HEK293 (cell line): ENCODE measurements around the gene FHL3.
A peak's percentile ranks its signal among the peaks of the same experiment; 100 is the strongest.

Source experiments
- GLIS2 ChIP-seq: fragments of 450-650 bp; formaldehyde crosslinking; IDR thresholded peaks from 2 replicates; pipeline ENCODE4 v1.5.1; 2016; ENCODE audit warnings: missing biosample characterization, missing genetic modification characterization
- OSR2 ChIP-seq: fragments of 450-650 bp; formaldehyde crosslinking; IDR thresholded peaks from 2 replicates; pipeline ENCODE4 v1.5.1; 2016; ENCODE audit warnings: missing biosample characterization, missing genetic modification characterization
- PRDM1 ChIP-seq: fragments of 450-650 bp; formaldehyde crosslinking; IDR thresholded peaks from 2 replicates; pipeline ENCODE4; 2016; ENCODE audit warnings: missing biosample characterization, missing genetic modification characterization
- TRIM28 ChIP-seq: IDR thresholded peaks from 2 replicates; pipeline ENCODE4 v1.6.1; 2011; ENCODE audit warnings: low read length, control low read depth, borderline replicate concordance
- ZBTB7A ChIP-seq: fragments of 450-650 bp; formaldehyde crosslinking; IDR thresholded peaks from 2 replicates; pipeline ENCODE4 v1.5.1; 2016; ENCODE audit warnings: low read depth, missing biosample characterization, missing genetic modification characterization
- ZBTB8A ChIP-seq: fragments of 450-650 bp; formaldehyde crosslinking; IDR thresholded peaks from 2 replicates; pipeline ENCODE4 v1.5.1; 2016; ENCODE audit warnings: missing biosample characterization, missing genetic modification characterization
- ZNF133 ChIP-seq: fragments of 450-650 bp; formaldehyde crosslinking; IDR thresholded peaks from 2 replicates; pipeline ENCODE4 v1.5.1; 2016; ENCODE audit warnings: missing biosample characterization, missing genetic modification characterization
- ZNF169 ChIP-seq: fragments of 450-650 bp; formaldehyde crosslinking; IDR thresholded peaks from 2 replicates; pipeline ENCODE4 v1.5.1; 2016; ENCODE audit warnings: missing biosample characterization, missing genetic modification characterization
- ZNF354C ChIP-seq: fragments of 450-650 bp; formaldehyde crosslinking; IDR thresholded peaks from 2 replicates; pipeline ENCODE4 v1.5.1; 2016; ENCODE audit warnings: missing biosample characterization, missing genetic modification characterization, low read depth, borderline replicate concordance
- ZNF404 ChIP-seq: fragments of 450-650 bp; formaldehyde crosslinking; IDR thresholded peaks from 2 replicates; pipeline ENCODE4 v1.5.1; 2017; ENCODE audit warnings: missing biosample characterization, missing genetic modification characterization
- ZNF423 ChIP-seq: fragments of 450-650 bp; formaldehyde crosslinking; IDR thresholded peaks from 2 replicates; pipeline ENCODE4 v1.5.1; 2016; ENCODE audit warnings: missing biosample characterization, missing genetic modification characterization
- ZNF501 ChIP-seq: fragments of 450-650 bp; formaldehyde crosslinking; IDR thresholded peaks from 2 replicates; pipeline ENCODE4 v1.5.1; 2016; ENCODE audit warnings: missing biosample characterization, missing genetic modification characterization
- ZNF549 ChIP-seq: fragments of 450-650 bp; IDR thresholded peaks from 2 replicates; pipeline ENCODE4 v1.5.1; 2018; ENCODE audit warnings: missing biosample characterization, missing genetic modification characterization, mild to moderate bottlenecking, inconsistent platforms, moderate library complexity
- ZNF654 ChIP-seq: fragments of 450-650 bp; formaldehyde crosslinking; IDR thresholded peaks from 2 replicates; pipeline ENCODE4 v1.5.1; 2016; ENCODE audit warnings: low read depth, missing biosample characterization, missing genetic modification characterization
- ZNF76 ChIP-seq: fragments of 450-650 bp; formaldehyde crosslinking; IDR thresholded peaks from 2 replicates; pipeline ENCODE4; 2016; ENCODE audit warnings: low read depth, missing biosample characterization, missing genetic modification characterization, borderline replicate concordance
- ZNF768 ChIP-seq: fragments of 450-650 bp; formaldehyde crosslinking; IDR thresholded peaks from 2 replicates; pipeline ENCODE4 v1.5.1; 2018; ENCODE audit warnings: missing biosample characterization, mild to moderate bottlenecking, missing genetic modification characterization
- ZNF777 ChIP-seq: fragments of 450-650 bp; formaldehyde crosslinking; IDR thresholded peaks from 2 replicates; pipeline ENCODE4 v1.5.1; 2017; ENCODE audit warnings: missing biosample characterization, missing genetic modification characterization, borderline replicate concordance
- ZNF785 ChIP-seq: fragments of 450-650 bp; formaldehyde crosslinking; IDR thresholded peaks from 2 replicates; pipeline ENCODE4 v1.5.1; 2016; ENCODE audit warnings: missing biosample characterization, missing genetic modification characterization
- ZNF791 ChIP-seq: fragments of 450-650 bp; formaldehyde crosslinking; IDR thresholded peaks from 2 replicates; pipeline ENCODE4 v1.5.1; 2016; ENCODE audit warnings: missing biosample characterization, missing genetic modification characterization
- TF ChIP-seq, protein P1 (sequence below): fragments of 450-650 bp; formaldehyde crosslinking; IDR thresholded peaks from 2 replicates; pipeline ENCODE4 v1.5.1; 2016; ENCODE audit warnings: missing biosample characterization, missing genetic modification characterization
- TF ChIP-seq, protein P2 (sequence below): fragments of 450-650 bp; formaldehyde crosslinking; IDR thresholded peaks from 2 replicates; pipeline ENCODE4 v1.5.1; 2016; ENCODE audit warnings: missing biosample characterization, missing genetic modification characterization
- TF ChIP-seq, protein P3 (sequence below): fragments of 450-650 bp; formaldehyde crosslinking; IDR thresholded peaks from 2 replicates; pipeline ENCODE4 v1.5.1; 2016; ENCODE audit warnings: missing biosample characterization, missing genetic modification characterization
- TF ChIP-seq, protein P4 (sequence below): fragments of 450-650 bp; formaldehyde crosslinking; IDR thresholded peaks from 2 replicates; pipeline ENCODE4 v1.5.1; 2016; ENCODE audit warnings: missing biosample characterization, missing genetic modification characterization
- TF ChIP-seq, protein P5 (sequence below): fragments of 450-650 bp; formaldehyde crosslinking; IDR thresholded peaks from 2 replicates; pipeline ENCODE4 v1.5.1; 2016; ENCODE audit warnings: missing biosample characterization, missing genetic modification characterization
- TF ChIP-seq, protein P6 (sequence below): IDR thresholded peaks from 2 replicates; pipeline ENCODE4 v1.6.1; 2011; ENCODE audit warnings: mild to moderate bottlenecking, low read depth, low read length, borderline replicate concordance
- TF ChIP-seq, protein P7 (sequence below): fragments of 450-650 bp; formaldehyde crosslinking; IDR thresholded peaks from 2 replicates; pipeline ENCODE4 v1.5.1; 2017; ENCODE audit warnings: missing biosample characterization, missing genetic modification characterization
- TF ChIP-seq, protein P8 (sequence below): fragments of 450-650 bp; formaldehyde crosslinking; IDR thresholded peaks from 2 replicates; pipeline ENCODE4 v1.5.1; 2016; ENCODE audit warnings: missing biosample characterization, missing genetic modification characterization

The FHL3 gene

DNA sequence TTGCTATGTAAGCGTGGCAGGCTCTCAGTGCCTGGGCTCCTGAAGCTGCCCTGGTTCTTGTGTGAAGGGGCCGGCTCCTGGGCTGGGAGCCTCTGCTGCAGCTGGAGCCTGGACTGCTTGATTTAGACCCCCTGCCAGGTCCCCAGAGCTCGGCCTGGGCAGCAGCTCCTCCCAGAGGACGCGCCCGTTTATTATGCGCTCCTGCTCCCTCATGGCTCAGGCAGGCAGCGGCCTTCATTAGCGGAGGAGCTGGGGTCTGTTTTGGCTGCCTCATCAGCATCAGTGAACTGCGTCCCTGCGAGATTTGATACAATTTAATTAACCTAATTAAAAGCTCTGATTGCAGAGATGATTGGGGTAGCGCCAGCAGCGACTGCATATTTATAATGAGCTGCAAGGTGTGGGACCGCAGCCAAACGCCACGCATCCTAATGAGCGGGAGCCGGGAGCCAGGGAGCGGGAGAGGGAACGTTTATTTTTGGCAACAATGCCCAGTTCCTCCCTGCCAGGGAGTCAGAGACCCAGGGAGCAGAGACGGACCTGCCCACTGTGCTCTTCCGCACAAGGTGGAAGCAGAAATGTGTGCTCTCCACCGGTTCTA lies 23.9 kb upstream of the FHL3 start (continued):
- TF ChIP-seq, protein P1, sequence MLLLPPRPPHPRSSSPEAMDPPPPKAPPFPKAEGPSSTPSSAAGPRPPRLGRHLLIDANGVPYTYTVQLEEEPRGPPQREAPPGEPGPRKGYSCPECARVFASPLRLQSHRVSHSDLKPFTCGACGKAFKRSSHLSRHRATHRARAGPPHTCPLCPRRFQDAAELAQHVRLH = no peak
- TF ChIP-seq, protein P2, sequence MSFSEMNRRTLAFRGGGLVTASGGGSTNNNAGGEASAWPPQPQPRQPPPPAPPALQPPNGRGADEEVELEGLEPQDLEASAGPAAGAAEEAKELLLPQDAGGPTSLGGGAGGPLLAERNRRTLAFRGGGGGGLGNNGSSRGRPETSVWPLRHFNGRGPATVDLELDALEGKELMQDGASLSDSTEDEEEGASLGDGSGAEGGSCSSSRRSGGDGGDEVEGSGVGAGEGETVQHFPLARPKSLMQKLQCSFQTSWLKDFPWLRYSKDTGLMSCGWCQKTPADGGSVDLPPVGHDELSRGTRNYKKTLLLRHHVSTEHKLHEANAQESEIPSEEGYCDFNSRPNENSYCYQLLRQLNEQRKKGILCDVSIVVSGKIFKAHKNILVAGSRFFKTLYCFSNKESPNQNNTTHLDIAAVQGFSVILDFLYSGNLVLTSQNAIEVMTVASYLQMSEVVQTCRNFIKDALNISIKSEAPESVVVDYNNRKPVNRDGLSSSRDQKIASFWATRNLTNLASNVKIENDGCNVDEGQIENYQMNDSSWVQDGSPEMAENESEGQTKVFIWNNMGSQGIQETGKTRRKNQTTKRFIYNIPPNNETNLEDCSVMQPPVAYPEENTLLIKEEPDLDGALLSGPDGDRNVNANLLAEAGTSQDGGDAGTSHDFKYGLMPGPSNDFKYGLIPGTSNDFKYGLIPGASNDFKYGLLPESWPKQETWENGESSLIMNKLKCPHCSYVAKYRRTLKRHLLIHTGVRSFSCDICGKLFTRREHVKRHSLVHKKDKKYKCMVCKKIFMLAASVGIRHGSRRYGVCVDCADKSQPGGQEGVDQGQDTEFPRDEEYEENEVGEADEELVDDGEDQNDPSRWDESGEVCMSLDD (tag by site-specific recombination) = no peak
- TF ChIP-seq ZNF501 = no peak
- no peak for TF ChIP-seq ZNF354C (tag by site-specific recombination)
- no peak for TF ChIP-seq PRDM1
- no peak for TF ChIP-seq ZNF169 (tag by site-specific recombination)
- TF ChIP-seq ZNF423 (tag by site-specific recombination) = peak; percentile 90
- TF ChIP-seq ZNF76 (tag by site-specific recombination) = no peak
- TF ChIP-seq, protein P3, sequence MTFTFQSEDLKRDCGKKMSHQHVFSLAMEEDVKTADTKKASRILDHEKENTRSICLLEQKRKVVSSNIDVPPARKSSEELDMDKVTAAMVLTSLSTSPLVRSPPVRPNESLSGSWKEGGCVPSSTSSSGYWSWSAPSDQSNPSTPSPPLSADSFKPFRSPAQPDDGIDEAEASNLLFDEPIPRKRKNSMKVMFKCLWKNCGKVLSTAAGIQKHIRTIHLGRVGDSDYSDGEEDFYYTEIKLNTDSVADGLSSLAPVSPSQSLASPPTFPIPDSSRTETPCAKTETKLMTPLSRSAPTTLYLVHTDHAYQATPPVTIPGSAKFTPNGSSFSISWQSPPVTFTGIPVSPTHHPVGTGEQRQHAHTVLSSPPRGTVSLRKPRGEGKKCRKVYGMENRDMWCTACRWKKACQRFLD (tag by site-specific recombination) = no peak
- TF ChIP-seq ZNF404 = no peak
- TF ChIP-seq ZNF768 (tag by site-specific recombination) = no peak
- TF ChIP-seq, protein P4, sequence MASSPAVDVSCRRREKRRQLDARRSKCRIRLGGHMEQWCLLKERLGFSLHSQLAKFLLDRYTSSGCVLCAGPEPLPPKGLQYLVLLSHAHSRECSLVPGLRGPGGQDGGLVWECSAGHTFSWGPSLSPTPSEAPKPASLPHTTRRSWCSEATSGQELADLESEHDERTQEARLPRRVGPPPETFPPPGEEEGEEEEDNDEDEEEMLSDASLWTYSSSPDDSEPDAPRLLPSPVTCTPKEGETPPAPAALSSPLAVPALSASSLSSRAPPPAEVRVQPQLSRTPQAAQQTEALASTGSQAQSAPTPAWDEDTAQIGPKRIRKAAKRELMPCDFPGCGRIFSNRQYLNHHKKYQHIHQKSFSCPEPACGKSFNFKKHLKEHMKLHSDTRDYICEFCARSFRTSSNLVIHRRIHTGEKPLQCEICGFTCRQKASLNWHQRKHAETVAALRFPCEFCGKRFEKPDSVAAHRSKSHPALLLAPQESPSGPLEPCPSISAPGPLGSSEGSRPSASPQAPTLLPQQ = 0 out of 2 replicates have a peak, but pooled peaks have one; percentile 27
- TF ChIP-seq ZNF654 (tag by site-specific recombination) = no peak
- TF ChIP-seq, protein P5, sequence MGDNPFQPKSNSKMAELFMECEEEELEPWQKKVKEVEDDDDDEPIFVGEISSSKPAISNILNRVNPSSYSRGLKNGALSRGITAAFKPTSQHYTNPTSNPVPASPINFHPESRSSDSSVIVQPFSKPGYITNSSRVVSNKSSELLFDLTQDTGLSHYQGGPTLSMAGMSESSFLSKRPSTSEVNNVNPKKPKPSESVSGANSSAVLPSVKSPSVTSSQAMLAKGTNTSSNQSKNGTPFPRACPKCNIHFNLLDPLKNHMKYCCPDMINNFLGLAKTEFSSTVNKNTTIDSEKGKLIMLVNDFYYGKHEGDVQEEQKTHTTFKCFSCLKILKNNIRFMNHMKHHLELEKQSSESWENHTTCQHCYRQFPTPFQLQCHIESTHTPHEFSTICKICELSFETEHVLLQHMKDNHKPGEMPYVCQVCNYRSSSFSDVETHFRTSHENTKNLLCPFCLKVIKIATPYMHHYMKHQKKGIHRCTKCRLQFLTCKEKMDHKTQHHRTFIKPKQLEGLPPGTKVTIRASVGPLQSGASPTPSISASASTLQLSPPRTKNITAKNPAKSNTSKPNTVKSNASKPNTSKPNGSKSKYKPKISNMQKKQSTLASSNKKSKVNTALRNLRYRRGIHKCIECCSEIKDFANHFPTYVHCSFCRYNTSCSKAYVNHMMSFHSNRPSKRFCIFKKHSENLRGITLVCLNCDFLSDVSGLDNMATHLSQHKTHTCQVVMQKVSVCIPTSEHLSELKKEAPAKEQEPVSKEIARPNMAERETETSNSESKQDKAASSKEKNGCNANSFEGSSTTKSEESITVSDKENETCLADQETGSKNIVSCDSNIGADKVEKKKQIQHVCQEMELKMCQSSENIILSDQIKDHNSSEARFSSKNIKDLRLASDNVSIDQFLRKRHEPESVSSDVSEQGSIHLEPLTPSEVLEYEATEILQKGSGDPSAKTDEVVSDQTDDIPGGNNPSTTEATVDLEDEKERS = no peak
- no peak for TF ChIP-seq ZNF785 (tag by site-specific recombination)
- TF ChIP-seq, protein P6, sequence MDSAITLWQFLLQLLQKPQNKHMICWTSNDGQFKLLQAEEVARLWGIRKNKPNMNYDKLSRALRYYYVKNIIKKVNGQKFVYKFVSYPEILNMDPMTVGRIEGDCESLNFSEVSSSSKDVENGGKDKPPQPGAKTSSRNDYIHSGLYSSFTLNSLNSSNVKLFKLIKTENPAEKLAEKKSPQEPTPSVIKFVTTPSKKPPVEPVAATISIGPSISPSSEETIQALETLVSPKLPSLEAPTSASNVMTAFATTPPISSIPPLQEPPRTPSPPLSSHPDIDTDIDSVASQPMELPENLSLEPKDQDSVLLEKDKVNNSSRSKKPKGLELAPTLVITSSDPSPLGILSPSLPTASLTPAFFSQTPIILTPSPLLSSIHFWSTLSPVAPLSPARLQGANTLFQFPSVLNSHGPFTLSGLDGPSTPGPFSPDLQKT = no peak
- peak; percentile 53; the same call in 1 of the 2 replicates for TF ChIP-seq GLIS2 (tag by site-specific recombination)
- peak; percentile 34; the same call in 1 of the 2 replicates for TF ChIP-seq ZBTB8A (tag by site-specific recombination)
- no peak for TF ChIP-seq ZNF791 (tag by site-specific recombination)
- TF ChIP-seq ZBTB7A (tag by site-specific recombination) = no peak
- TF ChIP-seq, protein P7, sequence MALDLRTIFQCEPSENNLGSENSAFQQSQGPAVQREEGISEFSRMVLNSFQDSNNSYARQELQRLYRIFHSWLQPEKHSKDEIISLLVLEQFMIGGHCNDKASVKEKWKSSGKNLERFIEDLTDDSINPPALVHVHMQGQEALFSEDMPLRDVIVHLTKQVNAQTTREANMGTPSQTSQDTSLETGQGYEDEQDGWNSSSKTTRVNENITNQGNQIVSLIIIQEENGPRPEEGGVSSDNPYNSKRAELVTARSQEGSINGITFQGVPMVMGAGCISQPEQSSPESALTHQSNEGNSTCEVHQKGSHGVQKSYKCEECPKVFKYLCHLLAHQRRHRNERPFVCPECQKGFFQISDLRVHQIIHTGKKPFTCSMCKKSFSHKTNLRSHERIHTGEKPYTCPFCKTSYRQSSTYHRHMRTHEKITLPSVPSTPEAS (tag by site-specific recombination) = 0 out of 2 replicates have a peak, but pooled peaks have one; percentile 3
- TF ChIP-seq ZNF777 = no peak
- TF ChIP-seq, protein P8, sequence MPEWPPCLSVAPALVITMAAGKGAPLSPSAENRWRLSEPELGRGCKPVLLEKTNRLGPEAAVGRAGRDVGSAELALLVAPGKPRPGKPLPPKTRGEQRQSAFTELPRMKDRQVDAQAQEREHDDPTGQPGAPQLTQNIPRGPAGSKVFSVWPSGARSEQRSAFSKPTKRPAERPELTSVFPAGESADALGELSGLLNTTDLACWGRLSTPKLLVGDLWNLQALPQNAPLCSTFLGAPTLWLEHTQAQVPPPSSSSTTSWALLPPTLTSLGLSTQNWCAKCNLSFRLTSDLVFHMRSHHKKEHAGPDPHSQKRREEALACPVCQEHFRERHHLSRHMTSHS (tag by site-specific recombination) = no peak
- peak; percentile 86 for TF ChIP-seq OSR2 (tag by site-specific recombination)
- TF ChIP-seq ZNF549 (tag by site-specific recombination) = no peak
- TF ChIP-seq TRIM28 = no peak
- no peak for TF ChIP-seq ZNF133 (tag by site-specific recombination)
